HG02588 (cell line): ENCODE measurements around the gene C14orf180.
"Not testable (repeated sequence)": the region's sequence is repeated elsewhere in the genome, so short reads cannot be mapped to it uniquely, and the experiment has no call there.

Source experiments
- ATAC-seq: cut with Tn5 transposase; IDR thresholded peaks from one replicate; pipeline ENCODE4 v1.9.1; 2021; ENCODE audit warnings: mild to moderate bottlenecking, moderate library complexity; ENCODE audit not compliant: unreplicated experiment

Gene C14orf180

GRCh38 chr14:104604458-104605449 is 25.2 kb downstream of the C14orf180 start, which contains the start of gene TMEM179:
Gene TMEM179, minus strand, starts transcription at chr14:104604772. Its CDS starts 31 bp downstream, at chr14:104604741.
- no peak for ATAC-seq

- ATAC-seq = no peak
These were observed 30.1 kb downstream of the C14orf180 start for GRCh38 chr14:104609666-104610065.

GRCh38 chr14:104610749-104611310 is 31.3 kb downstream of the C14orf180 start:
- no peak for ATAC-seq

GRCh38 chr14:104611881-104612280 is 32.3 kb downstream of the C14orf180 start:
- ATAC-seq = no peak

GRCh38 chr14:104614126-104614812 is 34.7 kb downstream of the C14orf180 start:
- ATAC-seq = no peak

GRCh38 chr14:104624939-104625338 is 45.4 kb downstream of the C14orf180 start:
- ATAC-seq = no peak

GRCh38 chr14:104632781-104633180 is 53.2 kb downstream of the C14orf180 start:
- ATAC-seq = no peak

- no peak for ATAC-seq
These were observed 53.9 kb downstream of the C14orf180 start for GRCh38 chr14:104633276-104634137.

GRCh38 chr14:104634138-104634760 is 54.7 kb downstream of the C14orf180 start:
- no peak for ATAC-seq

GRCh38 chr14:104634886-104635570 is 55.5 kb downstream of the C14orf180 start:
- no peak for ATAC-seq

- no peak for ATAC-seq
These were observed 56.2 kb downstream of the C14orf180 start for GRCh38 chr14:104635717-104636116.

GRCh38 chr14:104636131-104636530 is 56.6 kb downstream of the C14orf180 start:
- ATAC-seq = no peak

- ATAC-seq = not testable (repeated sequence)
These were observed 57.4 kb downstream of the C14orf180 start for GRCh38 chr14:104636846-104637545.

GRCh38 chr14:104637546-104638003 is 58.0 kb downstream of the C14orf180 start:
- no peak for ATAC-seq

GRCh38 chr14:104638190-104638589 is 58.6 kb downstream of the C14orf180 start:
- ATAC-seq = no peak

GRCh38 chr14:104638927-104639450 is 59.4 kb downstream of the C14orf180 start:
- no peak for ATAC-seq

GRCh38 chr14:104639471-104639870 is 59.9 kb downstream of the C14orf180 start:
- ATAC-seq = no peak
